Measurements from ENCODE around the gene PLPP7. TPM values are rescaled to one million over a fixed set of nuclear protein-coding genes. Genes with fewer than 3 reads are reported as not detected.

Gene PLPP7
- total RNA-seq, 1 donor from 2014 or later, result 127 TPM

GRCh38 chr9:131278702-131279111 is 10.8 kb upstream of the PLPP7 start:
- no peak for DNase-seq
- intact Hi-C loops (cut with micrococcal nuclease), result no loop called here
- no peak for ATAC-seq

DNA sequence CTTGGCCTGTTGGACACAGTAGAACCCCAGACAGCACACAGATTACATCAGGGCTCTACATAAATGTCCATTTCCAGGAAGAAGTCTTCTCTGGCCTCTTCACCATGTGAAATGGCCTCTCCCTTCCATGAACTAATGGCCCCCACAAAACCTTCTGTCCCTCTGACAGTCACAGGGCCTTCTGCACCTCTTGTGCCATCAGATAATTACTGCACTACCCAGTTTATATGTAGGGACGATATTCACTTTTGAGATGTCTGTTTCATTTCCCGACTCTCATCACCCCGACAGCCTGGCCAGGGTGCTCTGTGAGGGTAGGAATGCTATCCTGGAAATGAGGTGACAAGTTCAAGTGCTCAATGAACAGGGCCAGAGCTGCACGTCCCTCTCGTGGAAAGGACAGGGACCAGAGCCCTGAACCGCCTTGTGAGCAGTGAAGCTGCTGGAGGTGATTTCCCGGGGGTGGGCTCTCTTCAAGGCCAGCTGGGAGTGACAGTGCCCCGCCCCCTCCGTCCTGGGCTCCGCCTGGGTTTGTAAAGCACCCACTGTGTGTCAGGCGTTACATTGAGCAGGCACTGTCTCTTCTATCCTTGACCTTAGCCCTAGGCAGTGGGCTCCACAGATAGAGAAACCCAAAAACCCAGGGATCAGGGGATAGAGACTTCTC is 10.2 kb upstream of the PLPP7 start:
- ATAC-seq (peak; percentile 20), DNase-seq (peak; percentile 67)
- intact Hi-C loops (cut with micrococcal nuclease), result no loop called here

- ATAC-seq (no peak), DNase-seq (no peak)
- intact Hi-C loops (cut with micrococcal nuclease), result no loop called here
Observed at GRCh38 chr9:131279863-131280570, 9.5 kb upstream of the PLPP7 start.

- no peak for DNase-seq
- no peak for ATAC-seq
- intact Hi-C loops (cut with micrococcal nuclease), result no loop called here
Observed at GRCh38 chr9:131280660-131281059, 8.9 kb upstream of the PLPP7 start.

GRCh38 chr9:131281119-131281965 is 8.2 kb upstream of the PLPP7 start:
- intact Hi-C loops (cut with micrococcal nuclease), result no loop called here
- ATAC-seq, result no peak
- DNase-seq, result no peak

GRCh38 chr9:131282175-131282574 is 7.3 kb upstream of the PLPP7 start:
- DNase-seq (no peak), ATAC-seq (no peak)
- intact Hi-C loops (cut with micrococcal nuclease), result no loop called here

GRCh38 chr9:131282688-131283422 is 6.7 kb upstream of the PLPP7 start:
- intact Hi-C loops (cut with micrococcal nuclease), result no loop called here
- ATAC-seq (peak; percentile 57), DNase-seq (peak; percentile 78)

DNA sequence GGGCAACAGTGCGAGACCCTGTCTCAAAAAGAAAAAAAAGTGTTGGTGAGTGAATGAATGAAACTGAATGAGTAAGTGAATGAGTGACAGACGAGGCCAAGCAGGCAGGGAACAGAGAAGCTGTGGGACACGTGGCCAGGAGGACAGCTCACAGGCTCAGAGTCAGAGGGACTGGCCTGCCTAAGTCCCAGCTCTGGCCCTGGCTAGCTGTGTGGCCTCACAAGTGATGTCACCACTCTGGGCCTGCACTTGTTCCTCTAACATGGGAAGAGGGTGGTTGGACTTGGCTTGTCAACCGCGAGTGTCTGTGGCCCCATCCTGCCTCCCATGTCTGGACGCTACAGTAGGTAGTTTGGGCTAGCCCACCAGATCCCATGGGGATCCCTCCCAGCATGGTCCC is 4.7 kb upstream of the PLPP7 start:
- intact Hi-C loops (cut with micrococcal nuclease), result no loop called here
- ATAC-seq (no peak), DNase-seq (no peak)

DNA sequence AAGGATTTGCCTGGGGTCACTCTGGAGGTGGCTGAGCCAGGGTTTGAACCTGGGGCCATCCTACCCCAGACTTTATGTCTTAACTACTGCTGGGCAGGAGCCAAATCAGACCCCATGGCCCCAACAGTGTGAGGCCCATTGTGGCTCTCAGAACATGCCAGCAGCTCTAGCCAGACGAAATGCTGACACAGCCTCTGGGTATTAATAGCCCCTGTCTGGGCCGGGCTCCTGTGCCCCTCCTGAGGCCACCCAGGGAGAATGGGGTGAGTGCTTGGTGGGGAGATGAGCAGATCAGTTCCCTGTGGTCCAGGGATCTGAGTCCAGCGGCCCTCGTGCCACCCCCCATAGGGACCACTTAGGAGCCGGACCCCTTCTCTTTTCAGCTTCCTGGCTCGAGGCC is 2.2 kb upstream of the PLPP7 start:
- ATAC-seq (no peak), DNase-seq (no peak)
- intact Hi-C loops (cut with micrococcal nuclease), result no loop called here

DNA sequence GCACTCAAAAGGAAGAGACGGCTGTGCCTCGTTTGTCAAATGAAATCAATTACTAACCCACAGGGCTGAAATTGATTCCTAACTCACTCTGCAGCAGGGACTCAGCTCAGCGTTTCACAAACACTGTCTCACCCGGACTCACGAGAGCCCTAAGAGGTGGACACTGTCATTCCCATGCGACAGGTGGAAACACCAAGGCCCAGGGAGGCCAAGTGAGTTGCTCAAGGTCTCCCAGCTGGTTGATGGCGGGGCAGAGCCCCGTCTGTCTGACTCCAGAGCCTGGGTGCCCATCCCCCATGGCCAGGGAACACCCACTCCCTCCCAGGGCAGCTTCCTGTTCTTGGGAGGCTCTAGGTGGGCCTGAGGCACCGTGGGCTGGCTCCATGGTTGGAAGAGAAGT is 1.3 kb upstream of the PLPP7 start:
- intact Hi-C loops (cut with micrococcal nuclease), result no loop called here
- DNase-seq (no peak), ATAC-seq (no peak)

- intact Hi-C loops (cut with micrococcal nuclease), result no loop called here
Observed at GRCh38 chr9:131290036-131290766, 678 bp downstream of the PLPP7 start.

DNA sequence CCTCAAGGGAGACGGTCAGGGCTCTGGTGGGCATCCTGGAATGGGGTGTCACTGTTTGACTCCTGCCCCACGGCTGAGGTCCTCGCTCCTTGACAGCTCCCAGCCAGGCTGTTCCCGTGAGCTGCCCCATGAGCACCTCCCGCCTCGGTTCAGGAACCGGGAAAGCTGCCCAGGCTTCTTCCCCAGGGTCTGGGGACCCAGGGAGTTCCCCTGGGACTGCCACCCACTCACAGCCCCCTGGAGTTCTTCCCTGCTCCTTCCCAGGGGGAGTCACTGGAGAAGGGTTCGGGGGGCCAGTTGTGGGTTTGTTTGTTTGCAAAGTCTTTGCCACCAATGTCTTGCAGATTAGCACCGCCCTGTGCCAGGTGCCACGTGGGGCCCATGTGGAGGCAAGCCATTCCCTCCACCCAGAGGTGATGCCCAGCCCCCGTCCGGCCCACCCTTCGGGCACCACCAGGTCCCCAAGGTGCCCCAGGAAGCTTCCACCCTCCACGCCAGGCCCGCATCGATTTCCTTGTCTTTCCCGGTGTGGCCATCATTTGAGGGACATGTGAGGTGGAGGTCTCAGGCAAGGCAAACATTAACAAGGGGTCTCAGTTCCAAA is 1.3 kb downstream of the PLPP7 start:
- intact Hi-C loops (cut with micrococcal nuclease), result no loop called here
- peak; percentile 60 for DNase-seq
- ATAC-seq, result no peak

More at GRCh38 chr9:131290036-131290766, 678 bp downstream of the PLPP7 start:
- ATAC-seq, result peak; percentile 18
- DNase-seq, result peak; percentile 58

DNA sequence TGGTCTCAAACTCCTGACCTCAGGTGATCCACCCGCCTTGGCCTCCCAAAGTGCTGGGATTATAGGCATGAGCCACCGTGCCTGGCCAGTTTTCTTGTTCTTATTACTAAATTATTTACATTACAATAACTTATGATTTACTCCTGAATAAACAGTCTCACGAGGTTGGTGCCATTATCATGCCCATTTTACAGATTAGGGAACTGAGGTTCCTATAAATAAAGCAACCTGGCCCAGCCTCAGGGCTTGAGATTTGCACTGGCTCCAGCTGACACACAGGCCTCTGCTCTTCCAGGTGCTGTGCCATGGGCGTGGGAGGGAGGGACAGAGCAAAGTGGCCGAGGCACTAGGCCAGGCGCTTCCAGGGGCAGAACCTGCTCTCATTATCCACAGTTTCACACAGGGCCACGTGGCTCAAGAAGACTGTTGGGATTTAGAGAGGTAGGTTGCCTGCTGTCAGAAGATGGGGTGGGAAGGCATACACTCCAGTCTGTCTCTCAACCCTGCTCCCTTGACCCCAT is 2.3 kb downstream of the PLPP7 start:
- ATAC-seq (no peak), DNase-seq (peak; percentile 65)
- intact Hi-C loops (cut with micrococcal nuclease), result no loop called here

GRCh38 chr9:131292937-131293336 is 3.4 kb downstream of the PLPP7 start:
- ATAC-seq (no peak), DNase-seq (no peak)
- intact Hi-C loops (cut with micrococcal nuclease), result no loop called here

GRCh38 chr9:131296460-131296859 is 6.9 kb downstream of the PLPP7 start:
- intact Hi-C loops (cut with micrococcal nuclease), result no loop called here
- no peak for DNase-seq
- ATAC-seq, result no peak

DNA sequence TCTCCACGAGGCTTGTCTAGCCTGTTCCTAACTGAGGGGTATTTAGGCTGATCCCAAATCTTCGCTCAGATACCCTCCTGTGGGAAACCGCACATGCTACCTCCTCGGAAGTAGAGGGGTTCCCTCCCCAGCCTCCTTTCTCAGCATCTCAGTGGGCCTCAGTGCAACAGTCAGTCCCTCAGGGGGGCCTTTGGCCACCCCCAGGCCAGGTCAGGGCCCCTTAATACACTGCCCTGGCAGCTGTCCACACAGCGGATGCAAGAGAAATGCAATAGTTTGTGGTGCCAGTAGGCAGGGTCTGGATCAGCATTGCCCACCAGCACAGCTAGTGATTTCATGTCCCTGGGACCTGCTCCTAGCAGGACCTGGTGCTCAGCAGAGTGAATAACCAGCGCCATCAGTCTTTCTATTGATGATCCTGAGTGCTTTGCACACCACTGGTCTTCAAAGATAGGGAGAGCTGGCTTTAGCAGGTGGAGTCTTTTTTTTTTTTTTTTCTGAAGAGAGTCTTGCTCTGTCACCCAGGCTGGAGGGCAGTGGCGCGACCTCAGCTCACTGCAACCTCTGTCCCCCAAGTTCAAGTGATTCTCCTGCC is 7.5 kb downstream of the PLPP7 start:
- ATAC-seq (no peak), DNase-seq (no peak)
- intact Hi-C loops (cut with micrococcal nuclease), result no loop called here

DNA sequence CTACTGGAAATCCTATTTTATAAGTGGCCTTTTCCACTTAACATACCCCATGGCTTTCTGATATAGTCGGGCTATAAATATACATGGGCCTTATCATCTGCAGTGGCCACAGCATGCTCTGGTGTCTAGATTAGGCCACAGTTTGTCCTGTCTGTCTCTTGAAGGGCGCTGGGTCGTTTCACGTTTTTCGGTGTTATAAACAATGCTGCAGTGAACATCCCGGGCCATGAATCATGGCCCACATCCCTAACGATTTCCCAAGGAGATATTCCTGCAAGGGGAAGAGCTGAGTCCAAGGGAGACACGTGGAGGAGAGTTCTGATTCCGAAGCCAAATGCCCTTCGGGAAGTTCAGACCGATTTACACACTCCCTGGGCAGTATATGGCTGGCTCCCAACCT is 8.4 kb downstream of the PLPP7 start:
- intact Hi-C loops (cut with micrococcal nuclease), result no loop called here
- DNase-seq (no peak), ATAC-seq (peak; percentile 67)

GRCh38 chr9:131298341-131298740 is 8.8 kb downstream of the PLPP7 start:
- ATAC-seq, result no peak

More at GRCh38 chr9:131298341-131298740, 8.8 kb downstream of the PLPP7 start:
- intact Hi-C loops (cut with micrococcal nuclease), result no loop called here
- no peak for DNase-seq
